Activated T-helper 9 cell treated with anti-CD3 and anti-CD28 coated beads, Interleukin-2, amount 50 U/mL, for 16 hours (primary cell): Measurements from ENCODE around the gene NPFFR1.
"Not testable (repeated sequence)": the region's sequence is repeated elsewhere in the genome, so short reads cannot be mapped to it uniquely, and the experiment has no call there.

ENCODE experiments used
- DNase-seq: peaks from one replicate; pipeline ENCODE4 v3.0.0-alpha.2; 2020; ENCODE audit warnings: low read depth

NPFFR1 gene

DNA sequence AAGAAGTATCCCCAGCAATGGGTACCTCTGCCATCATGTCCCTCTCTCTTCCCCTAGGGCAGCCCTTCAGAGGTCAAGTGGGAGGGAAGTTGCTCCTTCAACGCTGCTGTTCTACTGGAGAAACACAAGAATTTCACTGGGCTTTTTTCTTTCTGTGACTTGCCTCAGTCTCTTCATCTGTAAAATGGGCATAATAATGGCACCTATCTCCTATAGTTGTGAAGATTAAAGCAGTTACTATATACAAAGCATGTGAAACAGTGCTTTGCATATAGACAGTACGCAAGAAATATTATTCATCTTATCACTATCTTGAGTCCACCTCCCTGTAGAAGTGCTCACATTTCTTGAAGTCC is 1.6 kb upstream of the NPFFR1 start:
- no peak for DNase-seq

DNA sequence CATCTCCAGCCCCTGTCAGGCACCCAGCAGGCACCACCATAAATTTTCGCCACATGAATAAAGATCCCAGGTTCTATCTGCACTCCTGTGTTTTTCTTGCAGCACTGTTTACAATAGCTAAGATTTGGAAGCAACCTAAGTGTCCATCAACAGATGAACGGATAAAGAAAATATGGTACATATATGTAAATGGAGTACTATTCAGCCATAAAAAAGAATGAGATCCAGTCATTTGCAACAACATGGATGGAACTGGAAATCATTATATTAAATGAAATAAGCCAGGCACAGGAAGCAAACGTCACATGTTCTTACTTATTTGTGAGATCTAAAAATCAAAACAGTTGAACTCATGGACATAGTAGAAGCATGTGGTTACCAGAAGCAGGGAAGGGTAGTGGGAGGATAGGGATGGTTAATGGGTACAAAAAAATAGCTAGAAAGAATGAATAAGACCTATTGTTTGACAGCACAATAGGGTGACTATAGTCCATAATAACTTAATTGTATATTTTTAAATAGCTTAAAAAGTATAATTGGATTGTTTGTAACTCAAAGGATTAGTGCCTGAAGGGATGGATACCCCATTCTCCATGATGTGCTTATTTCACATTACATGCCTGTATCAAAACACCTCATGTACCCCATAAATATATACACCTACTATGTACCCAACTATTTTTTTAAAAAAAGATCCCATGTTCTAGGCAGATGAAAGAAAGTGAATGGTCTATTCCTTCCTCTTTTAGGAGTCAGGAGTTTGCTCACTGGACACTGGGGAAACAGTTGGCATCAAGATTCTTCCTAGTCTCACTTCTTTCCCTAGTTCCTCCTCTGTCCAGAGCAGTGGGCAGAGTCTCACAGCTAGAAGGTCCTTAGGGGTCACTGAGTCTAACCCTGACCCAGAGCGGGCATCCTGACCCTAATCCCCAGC is 1.0 kb upstream of the NPFFR1 start:
- DNase-seq, result no peak

DNA sequence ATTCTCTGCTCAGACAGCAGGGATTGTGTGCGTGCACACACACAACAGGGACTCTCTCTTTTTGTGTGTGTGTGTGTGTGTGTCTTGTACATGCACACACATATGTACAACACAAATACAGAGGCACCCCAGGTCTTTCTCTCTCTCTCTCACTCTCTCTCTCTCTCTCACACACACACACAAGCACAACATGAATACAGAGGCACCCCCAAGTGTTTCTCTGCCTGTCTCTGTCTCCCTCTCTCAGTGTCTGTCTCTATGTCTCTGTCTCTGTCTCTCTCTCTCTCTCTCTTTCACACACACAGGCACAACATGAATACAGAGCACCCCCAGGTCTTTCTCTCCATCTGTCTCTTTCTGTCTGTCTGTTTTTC is 746 bp downstream of the NPFFR1 start:
- no peak for DNase-seq

DNA sequence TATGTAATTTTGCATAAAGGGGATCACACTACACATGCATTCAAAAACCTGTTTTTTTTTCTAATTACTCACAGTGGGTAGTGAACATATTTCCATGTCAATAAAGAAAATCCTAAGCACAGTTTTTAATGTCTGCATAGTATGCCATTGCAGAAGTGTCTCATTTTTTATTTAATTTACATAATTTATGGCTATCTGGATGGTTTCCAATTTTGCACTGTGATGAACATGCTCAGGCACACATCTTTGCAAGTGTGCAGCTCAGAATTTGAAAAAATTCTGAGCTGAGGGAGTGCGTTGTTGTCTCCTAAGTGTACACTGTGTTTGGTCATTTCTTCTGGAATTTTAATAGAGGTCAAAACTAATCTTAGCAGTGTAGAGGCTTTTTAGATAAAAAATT is 2.2 kb downstream of the NPFFR1 start:
- no peak for DNase-seq

DNA sequence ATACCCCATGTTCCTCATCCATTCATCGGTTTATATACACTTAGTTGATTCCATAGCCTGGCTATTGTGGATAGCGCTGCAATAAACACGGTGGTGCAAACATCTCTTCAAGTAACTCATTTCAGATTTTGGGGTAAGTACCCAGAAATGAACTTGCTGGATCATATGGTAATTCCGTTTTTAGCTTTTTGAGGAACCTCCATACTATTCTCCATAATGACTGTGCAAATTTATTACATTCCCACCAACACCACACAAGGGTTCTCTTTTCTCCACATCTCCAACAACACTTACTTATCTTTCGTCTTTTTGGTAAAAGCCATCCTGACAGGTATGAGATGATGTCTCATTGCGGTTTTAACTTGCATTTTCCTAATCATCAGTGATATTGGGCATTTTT is 3.7 kb downstream of the NPFFR1 start:
- DNase-seq, result no peak

DNA sequence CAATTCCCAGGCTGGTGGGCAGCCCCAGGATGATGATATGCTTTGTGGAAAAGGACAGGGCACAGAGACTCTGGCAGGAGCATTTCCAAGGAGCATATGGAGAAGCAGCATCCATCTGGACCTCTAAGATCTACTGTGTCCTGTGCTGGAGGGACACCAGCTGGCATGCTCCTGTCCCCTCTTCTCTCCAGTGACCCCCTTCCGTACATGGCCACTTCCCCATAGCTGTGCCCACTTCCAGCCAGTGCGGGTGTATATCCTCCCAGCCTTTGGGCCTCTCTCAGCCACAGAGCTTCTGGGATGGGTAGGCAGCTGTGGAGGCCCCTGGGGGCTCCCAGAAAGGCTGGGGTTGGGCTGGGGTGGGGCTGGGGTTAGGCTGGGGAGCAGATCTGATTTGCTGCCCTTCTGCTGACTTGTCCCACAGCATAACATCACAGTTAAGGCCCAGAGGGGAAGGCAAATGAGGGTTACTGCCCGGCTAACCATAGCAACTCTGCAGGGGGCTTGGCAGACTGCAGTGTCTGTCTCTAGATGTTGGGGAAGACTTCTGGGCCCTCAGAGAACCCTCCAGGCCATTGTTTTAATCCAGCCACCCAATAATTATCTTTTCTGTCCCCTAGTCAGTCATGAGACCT is 6.3 kb downstream of the NPFFR1 start:
- DNase-seq, result no peak

DNA sequence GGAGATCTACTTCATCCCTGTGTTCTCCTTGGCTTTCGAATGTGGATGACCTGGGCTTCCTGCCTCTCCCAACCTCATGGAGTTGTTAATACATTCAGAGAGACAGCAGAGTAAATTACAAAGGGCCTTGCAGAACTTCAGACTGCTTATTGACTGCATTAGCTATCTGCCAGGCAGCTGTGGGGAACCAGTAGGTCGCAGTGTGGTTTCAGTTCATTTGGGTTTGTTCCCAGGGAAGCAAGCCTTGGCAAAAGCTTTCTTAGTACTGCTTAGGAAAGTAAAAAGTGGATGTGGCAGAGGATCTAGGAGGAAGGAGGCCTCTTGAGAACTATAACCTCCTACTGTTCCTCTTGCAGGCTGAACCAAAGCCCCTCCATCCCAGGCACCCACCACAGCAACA is 9.2 kb downstream of the NPFFR1 start:
- no peak for DNase-seq

DNA sequence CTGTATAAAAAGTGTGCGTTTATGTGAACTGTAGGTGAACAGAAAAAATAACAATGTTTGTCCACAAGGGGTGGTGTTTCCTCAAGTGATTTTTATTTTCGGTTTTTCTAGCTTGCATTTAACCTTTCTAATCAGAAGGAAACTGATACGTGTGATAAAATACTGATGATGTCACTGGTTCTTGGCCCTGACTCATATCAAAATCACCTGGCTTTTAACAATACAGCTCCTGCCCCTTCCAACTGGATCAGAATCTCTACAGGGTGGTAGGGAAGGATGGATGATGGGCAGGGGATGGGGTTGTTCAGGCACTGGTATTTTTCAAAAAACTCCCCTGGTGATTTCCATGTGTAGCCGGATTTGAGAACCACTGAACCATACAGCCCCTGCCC is 10.9 kb downstream of the NPFFR1 start:
- no peak for DNase-seq

DNA sequence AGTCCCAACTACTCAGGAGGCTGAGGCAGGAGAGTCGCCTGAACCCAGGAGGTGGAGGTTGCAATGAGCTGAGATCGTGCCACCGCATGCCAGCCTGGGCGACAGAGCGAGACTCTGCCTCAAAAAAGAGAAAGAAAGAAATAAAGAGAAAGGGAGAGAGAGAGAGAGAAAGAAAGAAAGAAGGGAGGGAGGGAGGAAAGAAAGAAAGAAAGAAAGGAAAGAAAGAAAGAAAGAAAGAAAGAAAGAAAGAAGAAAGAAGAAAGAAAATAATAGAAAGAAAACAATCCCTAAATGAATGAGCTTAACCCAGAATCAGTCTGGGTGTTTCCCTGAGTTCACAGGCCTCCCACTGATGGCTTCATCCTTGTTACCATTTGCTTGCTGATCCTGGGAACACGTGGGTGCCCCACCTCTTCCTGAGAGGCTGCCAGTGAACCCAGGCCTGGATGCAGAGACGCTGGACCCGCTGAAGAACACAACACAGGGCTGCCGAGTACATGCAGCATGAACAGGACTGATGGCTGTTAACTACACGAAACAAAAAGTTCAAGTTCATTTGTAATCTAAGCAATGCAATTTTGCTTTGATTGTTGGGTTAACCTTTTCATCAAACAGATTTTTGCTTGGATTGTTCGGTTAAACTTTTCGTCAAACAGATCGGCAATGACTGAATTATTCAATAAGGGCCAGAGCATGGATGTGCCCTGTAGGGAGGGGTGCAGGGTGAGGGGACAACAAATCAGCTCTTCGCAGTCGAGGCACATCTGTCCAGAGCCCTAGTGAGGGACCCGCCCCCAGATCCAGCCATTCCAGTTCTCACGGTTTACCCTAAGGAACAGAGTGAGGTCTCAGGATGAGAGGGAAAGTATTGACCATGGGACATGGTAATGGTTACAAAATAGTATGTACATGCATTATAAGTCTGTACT is 11.5 kb downstream of the NPFFR1 start:
- DNase-seq, result no peak

DNA sequence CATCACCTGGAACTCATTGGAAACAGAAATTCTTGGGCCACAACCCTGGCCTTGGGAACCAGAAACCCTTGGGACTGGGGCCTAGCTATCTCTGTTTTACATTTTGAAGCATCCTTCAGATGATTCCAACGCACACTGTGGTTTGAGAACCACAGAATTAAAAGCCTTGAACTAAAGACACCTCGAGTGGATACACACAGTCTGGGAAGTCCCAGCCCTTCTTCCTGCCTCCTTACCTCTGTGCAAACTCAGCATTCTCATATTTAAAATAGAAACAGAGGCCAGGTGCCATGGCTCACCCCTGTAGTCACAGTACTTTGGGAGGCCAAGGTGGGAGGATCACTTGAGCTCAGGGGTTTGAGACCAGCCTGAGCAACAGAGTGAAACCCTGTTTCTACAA is 12.9 kb downstream of the NPFFR1 start:
- no peak for DNase-seq

DNA sequence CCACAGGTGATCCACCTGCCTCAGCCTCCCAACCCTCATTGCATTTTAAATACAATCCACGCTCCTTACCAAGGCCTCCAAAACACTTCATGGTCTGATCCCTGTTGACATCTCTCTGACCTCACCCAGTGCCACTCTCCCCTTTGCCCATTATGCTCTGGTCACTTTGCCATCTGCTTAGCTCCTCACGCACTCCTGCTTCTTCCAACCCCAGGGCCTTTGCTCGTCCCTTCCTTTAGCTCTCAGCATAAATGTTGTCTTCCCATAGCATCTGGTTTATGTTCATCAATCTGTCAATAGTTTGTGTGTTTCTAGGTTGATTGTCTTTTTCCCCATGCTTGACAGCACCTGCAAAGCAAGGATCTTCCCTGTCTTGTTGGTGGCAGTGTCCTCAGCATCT is 14.1 kb downstream of the NPFFR1 start:
- no peak for DNase-seq

DNA sequence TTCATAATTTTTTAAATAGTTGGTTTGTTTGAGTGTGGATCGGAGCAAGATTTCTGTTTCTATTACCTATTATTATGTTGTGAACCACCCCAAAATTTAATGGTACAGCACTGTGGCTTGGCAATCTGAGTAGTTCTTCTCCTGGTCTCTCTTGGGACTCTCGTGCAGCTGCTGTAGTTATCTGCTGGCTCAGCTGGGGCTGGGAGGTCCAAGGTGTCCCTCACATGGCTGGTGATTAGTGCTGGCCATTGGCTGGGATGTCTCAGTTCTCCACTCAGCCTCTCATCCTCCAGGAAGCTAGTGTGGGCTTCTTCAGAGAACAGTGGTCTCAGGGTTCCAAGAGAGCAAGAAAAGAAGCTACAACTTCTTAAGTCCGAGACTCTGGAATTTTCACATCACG is 15.4 kb downstream of the NPFFR1 start:
- DNase-seq, result no peak

DNA sequence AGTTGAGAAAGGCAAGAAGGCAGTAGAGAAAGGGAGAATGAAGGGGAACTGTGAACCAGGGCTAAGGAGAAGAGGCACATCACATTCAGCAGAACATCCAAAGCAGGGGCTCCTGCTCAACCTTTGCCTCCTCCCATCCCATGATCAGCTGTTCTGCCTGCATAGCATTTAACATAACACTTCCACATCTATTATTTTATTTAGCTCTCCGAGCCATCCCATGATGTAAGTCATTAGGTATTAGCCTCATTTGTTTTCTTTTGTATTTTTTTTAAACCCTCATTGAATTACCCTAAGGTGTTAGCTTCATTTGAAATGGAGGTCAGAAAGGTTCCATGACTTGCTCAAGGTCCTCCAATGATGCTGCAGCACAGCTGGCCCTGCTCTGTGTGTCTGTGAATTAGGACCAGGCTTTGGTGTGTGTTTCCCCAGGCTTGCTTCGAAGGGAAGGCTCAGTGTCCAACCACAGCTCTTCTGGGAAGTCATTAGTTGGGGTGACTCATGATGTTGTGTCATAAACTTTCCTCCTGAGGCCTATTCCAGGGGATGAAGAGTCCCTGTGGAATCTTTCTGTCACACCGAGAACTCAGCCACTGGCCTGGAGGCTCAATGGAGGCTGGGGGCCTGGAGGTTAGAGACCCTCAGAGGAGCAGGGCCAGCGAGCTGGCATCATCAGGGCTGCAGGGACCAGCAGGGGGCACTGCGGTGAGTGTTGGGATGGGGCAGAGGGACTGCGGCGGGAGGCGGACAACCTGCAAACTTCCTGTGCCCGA is 16.5 kb downstream of the NPFFR1 start:
- no peak for DNase-seq

DNA sequence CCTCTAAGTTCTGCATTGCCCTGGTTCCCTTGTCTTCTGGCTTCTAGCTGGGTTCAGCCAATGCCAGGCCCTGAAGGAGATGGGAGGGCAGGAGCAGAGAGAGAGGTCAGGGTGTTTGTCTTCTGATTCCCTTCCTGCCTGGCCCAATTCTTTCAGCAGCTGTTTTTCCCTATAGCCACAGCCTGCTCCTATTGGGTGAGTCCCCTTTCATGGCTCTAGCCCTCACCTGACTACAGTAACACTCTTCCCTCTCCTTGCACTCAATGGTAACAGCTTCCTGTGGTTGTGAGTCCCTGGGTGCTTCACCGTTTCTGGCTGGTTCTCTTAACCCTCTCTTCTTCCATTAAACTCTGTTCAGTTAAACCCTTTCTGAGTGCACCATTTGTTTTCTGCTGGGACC is 17.1 kb downstream of the NPFFR1 start:
- no peak for DNase-seq

DNA sequence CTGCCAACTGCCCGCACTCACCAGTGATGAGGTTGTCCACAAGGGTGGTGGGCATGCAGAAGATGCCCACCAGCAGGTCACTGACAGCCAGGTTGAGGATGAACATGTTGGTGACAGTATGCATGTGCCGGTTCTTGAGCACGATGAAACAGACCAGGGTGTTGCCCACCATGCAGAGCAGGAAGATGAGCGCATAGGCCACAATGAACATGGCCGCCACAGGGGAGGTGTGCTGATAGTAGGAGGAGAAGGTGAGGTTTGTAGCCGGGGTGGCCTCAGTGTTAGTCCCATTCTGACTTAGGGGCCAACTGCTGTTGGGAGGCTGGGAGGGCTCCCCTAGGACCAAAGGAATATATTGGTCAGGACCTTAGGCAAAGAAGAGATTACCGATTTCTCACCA is 17.7 kb downstream of the NPFFR1 start:
- no peak for DNase-seq

DNA sequence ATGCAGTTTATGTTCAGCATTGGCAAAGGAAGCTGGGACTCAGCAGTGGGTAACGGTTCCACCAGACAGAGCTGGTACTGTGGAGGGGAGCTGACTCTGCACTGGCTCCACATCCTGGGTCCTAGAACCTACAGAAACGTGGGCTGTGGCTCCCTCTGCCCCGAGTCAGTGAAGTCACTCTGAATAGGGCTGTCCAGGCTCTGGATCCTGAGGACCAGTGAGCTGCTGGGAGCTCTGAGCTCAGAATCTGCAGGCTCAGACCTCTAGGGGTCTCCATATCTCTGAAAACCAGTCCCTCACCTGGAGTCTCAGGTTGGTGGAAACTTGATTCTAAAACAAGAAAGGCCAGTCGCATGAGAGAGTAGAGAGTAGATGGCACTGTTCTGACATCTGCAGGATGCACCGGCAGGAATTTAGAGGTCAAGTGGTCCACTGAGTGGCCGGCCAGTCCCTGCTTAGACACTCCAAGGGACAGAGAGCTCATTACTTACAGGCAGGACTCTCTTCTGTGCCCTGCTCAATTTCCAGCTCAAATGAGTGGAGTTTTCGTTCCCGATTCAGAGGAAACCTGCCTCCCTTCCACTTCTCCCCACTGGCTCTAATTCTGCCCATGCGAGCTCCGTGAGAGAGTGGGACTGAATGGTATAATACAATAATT is 18.6 kb downstream of the NPFFR1 start:
- DNase-seq, result no peak

DNA sequence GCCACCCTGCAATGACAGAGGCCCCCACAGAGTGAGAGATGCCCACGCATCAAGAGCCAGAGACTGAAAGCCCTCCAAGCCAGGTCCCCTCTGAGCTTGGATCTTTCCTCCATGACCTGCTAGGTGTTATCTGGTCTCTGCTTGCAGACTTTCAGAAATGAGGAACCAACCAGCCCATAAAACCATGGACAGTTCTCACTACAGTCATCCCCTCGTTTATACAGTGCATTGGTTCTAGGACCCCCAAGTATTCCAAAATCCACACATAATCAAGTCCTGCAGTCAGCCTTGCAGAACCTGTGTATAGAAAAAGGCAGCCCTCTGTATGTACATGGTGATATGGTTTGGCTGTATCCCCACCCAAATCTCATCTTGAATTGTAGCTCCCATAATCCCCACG is 23.1 kb downstream of the NPFFR1 start:
- DNase-seq, result no peak

DNA sequence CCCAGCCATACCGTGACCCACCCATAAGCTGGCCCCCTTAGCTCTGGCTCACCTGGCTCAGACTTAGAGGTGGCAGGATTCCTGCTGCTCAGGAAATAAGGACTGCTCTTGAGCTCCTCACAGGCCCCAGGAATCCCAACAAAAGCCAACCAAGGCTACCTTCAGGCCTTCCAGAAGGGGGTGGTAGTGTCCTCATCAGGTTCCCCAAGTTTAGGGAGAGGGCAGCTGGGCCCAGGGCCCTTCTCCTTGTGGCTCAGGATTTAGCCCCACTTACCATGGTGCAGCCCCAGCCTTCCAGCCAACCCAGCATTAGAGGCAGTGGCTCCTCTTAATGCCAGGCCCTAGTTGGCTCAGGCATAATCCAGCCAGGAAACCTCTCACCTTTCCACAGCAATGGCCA is 23.5 kb downstream of the NPFFR1 start:
- DNase-seq, result no peak

DNA sequence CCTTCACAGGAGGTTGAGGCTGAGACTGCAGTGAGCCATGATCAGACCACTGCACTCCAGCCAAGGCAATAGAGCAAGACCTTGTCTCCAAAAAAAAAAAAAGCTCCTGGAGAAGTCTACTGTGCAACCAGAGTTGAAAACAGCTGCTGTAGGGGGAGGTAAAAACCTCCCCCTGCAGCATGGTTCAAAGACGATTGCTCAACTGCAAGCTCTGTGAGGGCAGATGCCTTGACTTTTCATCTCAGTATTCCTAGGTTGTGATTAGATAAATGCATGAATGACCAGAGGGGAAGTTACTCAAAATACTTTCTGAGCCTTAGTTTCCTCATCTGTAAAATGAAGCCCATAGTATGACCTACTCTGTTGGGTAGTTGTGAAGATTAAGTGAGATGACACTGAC is 25.6 kb downstream of the NPFFR1 start:
- no peak for DNase-seq

DNA sequence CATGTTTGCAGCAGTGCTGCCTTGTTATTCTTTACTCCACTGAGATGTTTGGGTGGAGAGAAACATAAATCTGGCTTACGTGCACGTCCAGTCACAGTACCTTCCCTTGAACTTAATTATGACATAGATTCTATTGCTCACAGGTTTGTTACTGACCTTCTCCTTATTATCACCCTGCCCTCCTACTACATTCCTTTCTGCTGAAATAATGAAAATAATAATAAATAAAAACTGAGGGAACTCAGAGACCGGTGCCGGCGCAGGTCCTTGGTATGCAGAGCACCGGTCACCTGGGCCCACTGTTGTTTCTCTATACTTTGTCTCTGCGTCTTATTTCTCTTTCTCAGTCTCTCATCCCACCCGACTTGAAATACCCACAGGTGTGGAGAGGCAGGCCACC is 26.0 kb downstream of the NPFFR1 start:
- not testable (repeated sequence) for DNase-seq

DNA sequence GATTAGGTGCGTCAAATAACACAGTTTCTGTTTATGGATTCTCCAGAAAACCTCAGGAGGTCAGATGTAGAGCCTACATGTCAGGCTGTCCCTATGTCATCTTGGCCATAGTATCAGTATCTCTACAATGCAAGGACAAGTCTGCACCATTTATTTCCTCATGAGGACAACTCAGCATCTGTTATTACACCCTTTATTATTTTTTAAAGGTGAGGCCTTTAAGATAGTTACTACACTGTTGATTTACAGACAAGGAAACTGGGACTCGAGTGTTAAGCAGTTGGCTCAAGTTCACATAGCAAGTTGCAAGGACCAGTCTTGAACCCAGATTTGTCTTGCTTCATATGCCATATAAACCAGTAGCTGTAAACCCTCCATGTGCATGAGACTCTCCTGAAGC is 27.3 kb downstream of the NPFFR1 start:
- no peak for DNase-seq
